GM18508 (cell line): ENCODE results near the gene DDX4.

Experiments
- ATAC-seq: cut with Tn5 transposase; IDR thresholded peaks from one replicate; pipeline ENCODE4 v1.9.1; 2021; ENCODE audit warnings: moderate number of reproducible peaks; ENCODE audit not compliant: insufficient read depth, unreplicated experiment

Gene DDX4

DNA sequence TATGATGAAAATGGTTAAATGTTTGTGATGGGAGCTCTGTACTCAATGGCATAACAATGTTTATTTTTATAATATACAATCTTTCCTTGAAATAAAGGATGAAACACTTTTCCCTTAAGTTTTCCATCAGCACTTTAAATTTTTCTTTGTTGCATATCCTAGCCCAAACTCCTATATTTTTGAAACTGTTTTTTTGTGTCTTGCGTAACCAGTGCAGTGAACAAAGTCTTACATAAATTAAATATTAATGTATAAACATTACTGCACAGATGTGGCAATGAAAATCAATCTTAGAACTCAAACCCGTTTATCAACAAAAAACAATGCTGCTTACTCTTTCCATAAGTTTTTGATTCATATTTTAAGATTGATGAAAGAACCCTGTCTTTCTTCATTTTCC is 79.2 kb downstream of the DDX4 start:
- ATAC-seq = no peak

DNA sequence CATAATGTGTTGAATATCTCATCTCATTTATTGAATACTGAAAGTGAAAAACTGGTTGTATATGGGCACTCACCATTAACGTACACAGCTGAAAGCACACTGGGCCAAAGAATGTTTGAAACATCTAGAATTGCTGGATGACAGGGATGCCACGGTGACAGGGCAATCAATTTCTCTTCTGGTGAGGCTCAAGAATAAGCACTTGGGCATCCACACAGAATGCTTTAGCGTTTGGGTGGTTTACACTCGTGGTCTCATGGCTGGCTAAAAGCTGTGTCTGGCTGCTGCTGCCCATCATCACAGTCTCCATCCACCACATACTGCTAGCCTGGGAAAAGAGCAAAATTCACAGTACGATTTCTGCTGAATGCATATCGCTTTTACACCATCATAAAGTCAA is 82.6 kb downstream of the DDX4 start:
- no peak for ATAC-seq

DNA sequence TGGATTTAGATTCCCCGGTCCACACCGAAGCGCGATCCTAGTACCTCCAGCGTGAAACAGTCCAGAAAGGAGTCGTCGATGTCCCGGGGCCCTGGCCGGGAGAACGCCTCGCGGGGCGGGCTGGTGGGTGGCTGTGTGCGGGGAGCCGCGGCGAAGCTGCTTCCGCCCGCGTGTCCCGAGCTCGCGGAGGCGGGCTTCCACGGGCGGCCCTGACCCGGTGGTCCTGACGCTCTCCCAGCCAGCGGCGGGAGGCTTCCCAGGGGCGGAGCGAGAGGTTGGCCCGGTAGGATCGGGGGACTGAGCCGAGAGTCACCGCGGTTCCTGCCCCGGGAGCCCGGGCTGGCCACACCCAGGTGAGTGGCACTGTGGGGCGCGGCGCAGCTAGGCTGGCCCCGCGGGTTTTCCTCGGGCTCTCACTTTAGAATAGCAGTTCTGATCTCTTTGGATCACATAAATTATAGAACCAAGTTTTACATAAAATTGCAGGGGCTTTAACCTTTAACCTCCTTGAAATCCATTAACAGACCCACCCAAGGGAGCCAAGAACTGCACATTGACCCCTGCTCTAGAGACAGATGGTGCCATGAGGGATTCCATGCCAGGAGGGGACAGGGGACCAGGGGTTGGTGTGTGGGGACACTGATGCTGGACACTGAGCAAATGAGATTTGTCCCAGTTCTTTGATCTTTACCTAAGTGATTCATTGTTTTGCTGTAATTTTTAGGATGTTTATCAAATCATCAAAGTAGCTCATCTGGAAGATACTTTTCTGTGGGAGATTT is 84.1 kb downstream of the DDX4 start:
- ATAC-seq = no peak

DNA sequence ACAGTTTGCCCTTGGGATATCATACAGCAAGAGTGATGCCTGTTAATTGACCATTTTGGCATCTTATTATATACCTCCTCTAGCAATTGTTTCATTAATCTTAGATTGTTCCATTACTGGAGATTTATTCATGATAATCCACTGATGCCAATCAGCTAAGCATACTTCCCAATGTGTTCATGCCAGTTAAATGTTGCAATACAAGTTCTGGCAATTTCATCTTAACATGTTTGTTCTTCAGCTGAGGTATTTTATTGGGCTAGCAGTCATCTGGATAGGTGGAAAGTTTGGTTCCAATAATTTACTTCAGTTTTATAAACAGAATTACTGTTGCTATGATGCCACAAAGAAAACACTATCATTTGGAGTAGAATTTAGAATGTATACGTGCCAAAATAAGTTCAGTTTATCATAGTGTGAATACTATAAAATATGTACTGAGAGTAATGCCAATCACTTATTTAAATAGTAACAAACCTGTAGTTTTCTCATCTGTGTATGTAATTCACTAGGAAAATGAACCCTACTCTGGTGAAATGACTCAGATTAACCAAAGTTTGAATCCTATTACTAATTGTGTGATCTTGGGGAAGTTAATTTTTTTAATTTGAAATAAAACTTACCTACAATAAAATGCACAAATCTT is 85.4 kb downstream of the DDX4 start:
- no peak for ATAC-seq

DNA sequence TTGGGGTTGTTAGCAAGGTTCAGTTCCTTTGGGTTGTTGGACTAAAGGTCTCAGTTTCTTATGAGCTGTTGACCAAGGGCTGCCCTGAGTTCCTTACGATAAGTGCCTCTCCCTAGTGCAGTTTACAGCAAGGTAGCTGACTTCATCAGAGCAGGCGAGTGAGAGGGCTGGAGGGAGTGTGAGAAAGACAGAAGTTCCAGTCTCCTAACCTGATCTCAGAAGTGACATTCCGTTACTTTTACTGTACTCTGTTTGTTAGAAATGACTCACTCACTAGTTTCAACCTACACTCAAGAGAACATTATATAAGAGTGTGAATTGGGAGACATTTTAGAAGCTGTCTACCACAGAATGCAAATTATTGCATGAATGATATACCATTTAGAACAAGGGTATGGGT is 92.1 kb downstream of the DDX4 start:
- ATAC-seq = no peak

DNA sequence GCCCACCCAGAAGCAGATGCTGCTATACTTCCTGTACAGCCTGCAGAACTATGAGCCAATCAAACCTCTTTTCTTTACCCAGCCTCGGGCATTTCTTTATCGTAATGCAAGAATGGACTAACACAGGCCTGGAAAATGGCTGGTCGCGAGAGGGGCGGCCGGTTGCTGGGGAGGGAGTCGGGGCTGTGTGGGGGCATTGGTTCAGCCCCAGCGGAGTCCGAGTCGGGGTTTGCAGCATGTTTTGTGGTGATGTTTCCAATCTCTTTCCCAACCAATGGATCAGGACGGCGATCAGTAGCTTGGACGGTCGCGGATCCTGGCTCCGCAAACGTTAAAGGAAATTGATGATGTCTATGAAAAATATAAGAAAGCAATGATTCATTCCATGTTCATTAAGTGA is 94.6 kb downstream of the DDX4 start:
- ATAC-seq = no peak

DNA sequence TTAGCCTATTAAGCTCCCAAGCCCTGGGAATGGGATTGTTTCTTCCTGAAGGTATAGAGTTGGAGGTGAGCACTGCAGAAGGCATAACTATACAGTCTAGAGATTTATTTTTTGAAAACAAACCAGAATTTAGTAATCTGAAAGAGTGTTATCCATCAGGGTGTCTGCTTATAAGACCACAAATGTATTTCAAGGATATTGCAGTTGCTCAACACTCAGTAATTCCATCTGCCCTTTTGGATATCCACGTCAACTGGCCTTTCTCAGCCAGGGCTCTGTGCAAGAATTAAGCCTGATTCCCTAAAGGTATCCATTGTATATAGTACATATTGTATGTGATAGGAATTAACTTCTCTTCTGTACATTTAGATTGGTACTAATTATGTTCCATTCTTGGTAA is 98.3 kb downstream of the DDX4 start:
- no peak for ATAC-seq

DNA sequence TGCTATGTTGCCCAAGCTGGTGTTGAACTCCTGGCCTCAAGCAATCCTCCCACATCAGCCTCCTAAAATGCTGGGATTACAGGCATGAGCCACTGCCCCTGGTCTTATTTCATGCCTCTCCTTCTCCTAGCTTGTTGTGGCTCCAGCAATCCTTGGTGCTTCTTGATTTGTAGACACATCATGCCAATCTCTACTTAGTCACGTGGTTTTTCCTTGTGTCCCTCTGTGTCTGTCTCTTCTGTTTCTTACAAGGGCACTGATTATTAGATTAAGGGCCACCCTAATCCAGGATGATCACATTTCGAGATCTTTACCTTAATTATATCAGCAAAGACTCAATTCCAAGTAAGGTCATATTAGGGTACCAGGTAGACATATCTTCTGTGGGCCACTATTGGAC is 104.1 kb downstream of the DDX4 start:
- no peak for ATAC-seq

DNA sequence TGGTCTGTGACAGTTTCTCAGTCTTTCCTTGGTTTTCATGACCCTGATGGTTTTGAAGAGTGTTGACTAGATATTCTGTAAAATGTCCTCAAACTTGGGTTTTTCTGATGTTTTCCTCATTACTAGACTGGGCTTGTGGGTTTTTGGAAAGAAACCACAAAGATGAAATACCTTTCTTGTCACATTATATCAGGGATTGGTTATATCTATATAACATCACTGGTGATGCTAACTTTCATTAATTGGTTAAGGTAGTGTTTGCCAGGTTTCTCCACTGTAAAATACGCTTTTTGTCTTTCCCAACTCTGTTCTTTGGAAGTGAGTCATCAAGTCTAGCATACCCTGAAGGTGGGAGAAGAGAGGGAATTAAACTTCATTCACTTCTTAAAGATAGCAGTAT is 110.0 kb downstream of the DDX4 start:
- ATAC-seq = no peak

DNA sequence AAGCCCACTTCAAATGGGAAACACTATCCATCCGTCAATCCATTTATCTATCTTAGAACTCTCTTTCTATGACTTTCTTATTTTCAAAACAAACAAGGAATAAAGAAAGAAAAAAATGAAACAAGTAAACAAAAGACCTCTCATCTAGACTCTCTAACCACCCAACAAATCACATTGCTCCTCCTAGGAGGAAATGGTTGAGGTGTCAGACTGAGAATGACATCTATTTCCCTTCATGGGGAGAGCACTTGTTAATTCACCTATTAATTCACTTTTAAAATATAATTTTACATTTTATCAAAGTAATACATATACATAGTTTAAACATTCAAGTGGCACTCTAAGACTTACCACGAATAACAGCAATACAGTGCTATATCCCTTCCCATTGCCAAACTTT is 110.9 kb downstream of the DDX4 start:
- no peak for ATAC-seq

DNA sequence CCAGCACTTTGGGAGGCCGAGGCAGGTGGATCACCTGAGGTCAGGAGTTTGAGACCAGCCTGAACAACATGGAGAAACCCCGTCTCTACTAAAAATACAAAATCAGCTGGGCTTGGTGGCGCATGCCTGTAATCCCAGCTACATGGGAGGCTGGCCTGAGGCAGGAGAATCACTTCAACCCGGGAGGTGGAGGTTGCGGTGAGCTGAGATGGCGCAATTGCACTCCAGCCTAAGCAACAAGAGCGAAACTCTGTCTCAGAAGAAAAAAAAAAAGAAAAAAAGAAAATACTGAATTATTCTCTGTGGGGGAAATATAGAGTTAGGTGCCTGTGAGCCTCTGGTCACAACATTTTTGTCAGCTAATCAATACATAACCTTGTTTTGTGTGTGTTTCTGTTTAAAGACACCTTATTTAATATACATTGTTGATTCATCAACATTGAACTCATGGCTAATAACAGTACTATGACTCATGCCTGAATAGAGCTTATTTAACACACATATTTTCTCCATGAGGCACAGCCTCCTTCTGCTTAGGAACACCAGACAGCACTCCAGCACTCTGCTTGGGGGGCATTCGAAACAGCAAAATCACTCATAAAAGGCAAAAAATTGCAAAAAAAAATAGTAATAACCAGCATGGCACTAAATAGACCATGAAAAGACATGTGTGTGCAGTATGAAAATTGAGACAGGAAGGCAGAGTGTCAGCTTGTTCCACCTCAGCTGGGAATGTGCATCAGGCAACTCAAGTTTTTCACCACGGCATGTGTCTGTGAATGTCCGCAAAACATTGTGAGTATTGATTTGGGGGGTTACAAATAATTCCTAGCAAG is 113.2 kb downstream of the DDX4 start, which contains the start of gene IL31RA:
IL31RA (plus strand) TSS at position 519 of the 836 bp plus-strand sequence; CDS start at position 733, 214 bp downstream.
- no peak for ATAC-seq

DNA sequence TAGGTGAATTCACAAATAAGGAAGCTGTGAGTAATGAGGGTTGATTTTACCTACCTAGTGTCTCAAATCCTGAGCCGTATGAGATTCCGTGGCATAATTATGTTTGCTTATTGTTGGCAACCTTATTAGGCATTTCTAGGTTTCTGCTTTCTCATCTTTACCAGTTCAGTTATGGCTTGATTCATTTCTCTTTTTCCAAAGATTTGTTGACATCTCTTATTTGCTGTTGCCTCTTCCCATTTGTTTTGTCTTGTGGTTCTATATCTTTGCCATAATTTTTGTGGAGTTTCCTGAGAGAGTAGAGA is 113.8 kb downstream of the DDX4 start:
- no peak for ATAC-seq

DNA sequence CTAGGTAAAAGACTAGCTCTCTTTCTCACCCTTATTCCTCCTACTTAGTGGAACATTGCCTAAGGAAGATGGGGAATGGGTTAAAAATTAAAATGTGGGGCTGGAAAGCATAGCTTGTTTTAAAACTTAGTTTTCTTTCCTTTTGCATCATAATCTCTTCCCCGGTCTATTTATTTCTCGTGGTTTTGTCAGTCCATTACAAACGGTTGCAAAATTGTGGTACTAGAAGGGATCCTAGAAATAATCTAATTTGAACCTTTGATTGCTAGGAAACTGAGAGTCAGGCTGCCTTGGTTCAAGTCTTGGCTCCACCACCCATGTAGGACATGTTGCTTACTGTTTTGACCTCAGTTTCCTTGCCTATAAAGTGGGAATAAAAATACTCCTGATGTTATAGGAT is 114.6 kb downstream of the DDX4 start:
- ATAC-seq = no peak

DNA sequence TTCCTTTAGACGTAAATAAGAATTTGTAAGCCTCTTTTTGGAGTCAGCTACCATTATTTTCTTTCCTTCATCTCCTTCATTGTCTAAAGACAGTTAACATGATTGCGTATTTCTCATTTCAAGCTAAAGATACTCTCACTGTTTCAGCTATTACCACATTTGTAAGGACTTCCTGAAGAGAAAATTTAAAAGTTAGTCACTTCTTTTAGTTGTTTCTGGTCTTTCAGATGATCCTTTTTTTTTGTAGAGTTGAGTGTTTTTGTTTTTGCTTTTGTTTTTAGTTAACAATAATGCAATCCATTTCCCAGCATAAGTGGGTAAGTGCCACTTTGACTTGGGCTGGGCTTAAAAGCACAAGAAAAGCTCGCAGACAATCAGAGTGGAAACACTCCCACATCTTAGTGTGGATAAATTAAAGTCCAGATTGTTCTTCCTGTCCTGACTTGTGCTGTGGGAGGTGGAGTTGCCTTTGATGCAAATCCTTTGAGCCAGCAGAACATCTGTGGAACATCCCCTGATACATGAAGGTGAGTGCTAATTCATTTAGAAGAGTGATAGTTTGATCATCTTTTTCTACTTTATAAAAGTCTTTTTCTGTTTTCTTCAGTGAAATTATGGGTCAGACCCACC is 115.3 kb downstream of the DDX4 start:
- ATAC-seq = no peak

DNA sequence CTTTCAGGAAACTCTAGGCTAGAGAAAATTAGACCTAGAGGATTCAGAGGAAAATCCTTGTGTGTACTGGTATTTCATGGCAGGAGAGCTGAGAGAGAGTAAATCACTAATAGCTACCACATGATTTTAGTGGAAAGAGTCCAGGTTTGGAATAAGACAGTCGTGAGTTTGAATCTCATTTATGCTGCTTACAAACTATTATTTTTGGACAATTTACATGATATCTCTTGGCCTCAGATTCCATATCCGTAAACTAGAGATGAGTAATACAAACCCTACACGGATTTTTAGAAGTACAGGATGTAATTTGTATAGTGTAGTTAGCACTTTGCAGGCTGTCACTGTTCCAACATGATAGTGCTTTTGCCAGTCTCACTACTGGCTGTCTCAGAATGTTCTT is 116.0 kb downstream of the DDX4 start:
- no peak for ATAC-seq

DNA sequence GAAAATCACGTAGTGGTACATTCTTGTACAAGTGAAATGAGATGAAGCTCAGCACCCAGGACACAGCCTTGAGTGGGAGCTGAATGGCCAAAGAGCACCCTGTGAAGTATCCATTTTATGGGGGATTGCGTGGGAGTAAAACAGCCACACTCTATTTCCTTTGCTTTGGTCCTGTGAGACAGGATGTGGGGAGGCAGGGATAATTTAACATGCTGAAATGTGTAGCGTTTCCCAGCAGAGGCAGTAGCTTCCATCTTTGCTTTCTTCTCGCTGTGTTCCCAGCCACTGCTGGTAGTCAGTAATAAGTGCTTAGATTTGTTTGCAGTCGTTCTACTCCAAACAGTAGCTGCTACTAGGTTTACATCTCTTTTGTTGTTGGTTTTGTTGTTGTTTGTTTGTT is 117.6 kb downstream of the DDX4 start:
- ATAC-seq = no peak

DNA sequence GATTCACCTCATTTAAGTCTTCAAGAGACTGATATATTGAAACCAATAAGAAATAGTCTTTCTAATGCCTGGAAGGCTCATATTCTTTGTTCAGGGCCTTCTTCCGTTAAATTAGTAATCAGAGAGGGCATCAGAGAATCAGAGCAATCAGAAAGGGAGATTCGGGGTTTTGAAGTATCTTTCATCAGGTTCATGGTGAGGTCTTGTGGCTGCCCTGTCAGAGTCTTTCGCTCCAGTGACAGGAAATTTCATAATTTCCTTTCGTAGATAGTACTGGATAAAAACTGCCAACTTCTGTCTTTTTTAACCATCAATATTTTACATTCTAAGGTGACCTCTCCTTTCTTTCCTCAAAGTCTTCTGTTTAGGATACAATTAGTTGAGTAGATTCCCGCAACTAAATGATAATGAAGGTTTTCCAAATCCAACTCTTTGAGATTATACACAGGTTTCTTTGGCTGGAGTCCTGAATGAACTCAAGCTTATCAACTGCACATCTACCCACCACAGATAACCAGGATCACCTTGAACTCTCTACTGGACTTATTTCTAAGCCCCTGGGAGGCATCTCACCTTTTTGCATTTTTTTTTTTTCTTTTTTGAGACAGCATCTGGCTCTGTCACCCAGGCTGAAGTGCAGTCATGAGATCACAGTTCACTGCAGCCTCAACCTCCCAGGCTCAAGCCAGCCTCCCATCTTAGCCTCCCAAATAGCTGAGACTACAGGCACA is 118.8 kb downstream of the DDX4 start:
- no peak for ATAC-seq

DNA sequence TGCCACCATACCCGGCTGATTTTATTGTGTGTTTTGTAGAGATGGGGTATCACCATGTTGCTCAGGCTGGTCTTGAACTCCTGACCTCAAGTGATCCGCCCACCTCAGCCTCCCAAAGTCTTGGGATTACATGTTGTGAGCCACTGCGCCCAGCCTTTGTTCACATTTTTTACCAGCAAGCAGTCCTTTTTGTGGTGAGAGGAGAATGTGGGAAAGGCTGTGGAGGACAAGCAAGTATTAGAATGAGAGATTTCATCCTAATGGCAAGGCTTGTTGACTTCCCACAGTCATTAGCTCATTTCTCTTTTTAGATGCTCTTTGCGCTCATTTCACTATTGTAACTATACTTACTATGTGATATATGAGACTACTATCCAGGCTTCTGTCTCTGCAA is 119.4 kb downstream of the DDX4 start:
- ATAC-seq = no peak

DNA sequence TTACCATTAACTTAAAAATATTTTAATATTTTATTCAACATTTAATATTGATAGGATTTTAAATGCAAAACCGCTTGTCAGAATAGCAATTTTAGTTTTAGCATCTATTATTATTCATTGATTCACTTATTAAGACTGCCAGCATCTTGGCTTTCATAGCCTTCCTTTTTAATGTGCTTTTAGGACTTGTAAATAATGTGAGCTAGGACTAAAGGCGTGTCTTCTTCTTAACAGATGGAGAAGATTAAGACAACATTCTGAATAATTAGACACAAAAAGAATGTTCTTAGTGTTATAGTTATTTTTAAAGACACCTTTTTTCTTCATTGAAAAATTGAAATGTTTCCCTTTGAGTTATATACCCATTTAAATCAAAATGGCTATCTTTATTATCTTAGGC is 120.2 kb downstream of the DDX4 start:
- ATAC-seq = no peak

DNA sequence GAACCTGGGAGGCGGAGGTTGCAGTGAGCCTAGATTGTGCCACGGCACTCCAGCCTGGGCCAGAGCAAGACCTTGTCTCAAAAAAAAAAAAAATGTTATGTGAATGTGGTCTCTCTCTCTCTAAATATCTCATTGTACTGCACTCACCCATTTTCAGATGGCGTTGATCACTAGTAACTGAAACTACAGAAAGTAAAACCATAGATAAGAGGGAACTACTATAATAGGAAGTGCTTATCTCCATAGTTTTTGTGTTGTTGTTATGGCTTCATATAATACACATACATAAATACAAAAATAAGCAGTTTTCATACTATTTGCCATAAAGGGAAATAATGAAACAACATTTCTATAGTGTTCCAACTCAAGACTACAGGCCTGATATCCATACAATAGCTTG is 122.4 kb downstream of the DDX4 start:
- ATAC-seq = no peak
